Mammary epithelial cell (primary cell): ENCODE results near the gene ZBED4.

Experiments
- CTCF ChIP-seq, 2 donors: IDR thresholded peaks in 1 of 2; conservative IDR thresholded peaks in 1 of 2; 2 replicates each; pipeline ENCODE4 v1.5.1; 2011 to 2012; ENCODE audit warnings: inconsistent platforms in 2 of 2, low read length in 2 of 2, mild to moderate bottlenecking in 2 of 2, control low read depth in 1 of 2, low read depth in 1 of 2; ENCODE audit not compliant: insufficient read depth in 1 of 2; ENCODE audit errors: extremely low read depth in 1 of 2
- EZH2 ChIP-seq: IDR thresholded peaks from 2 replicates; pipeline ENCODE4 v1.6.1; 2012; ENCODE audit warnings: low read length, inconsistent platforms, borderline replicate concordance

DNA sequence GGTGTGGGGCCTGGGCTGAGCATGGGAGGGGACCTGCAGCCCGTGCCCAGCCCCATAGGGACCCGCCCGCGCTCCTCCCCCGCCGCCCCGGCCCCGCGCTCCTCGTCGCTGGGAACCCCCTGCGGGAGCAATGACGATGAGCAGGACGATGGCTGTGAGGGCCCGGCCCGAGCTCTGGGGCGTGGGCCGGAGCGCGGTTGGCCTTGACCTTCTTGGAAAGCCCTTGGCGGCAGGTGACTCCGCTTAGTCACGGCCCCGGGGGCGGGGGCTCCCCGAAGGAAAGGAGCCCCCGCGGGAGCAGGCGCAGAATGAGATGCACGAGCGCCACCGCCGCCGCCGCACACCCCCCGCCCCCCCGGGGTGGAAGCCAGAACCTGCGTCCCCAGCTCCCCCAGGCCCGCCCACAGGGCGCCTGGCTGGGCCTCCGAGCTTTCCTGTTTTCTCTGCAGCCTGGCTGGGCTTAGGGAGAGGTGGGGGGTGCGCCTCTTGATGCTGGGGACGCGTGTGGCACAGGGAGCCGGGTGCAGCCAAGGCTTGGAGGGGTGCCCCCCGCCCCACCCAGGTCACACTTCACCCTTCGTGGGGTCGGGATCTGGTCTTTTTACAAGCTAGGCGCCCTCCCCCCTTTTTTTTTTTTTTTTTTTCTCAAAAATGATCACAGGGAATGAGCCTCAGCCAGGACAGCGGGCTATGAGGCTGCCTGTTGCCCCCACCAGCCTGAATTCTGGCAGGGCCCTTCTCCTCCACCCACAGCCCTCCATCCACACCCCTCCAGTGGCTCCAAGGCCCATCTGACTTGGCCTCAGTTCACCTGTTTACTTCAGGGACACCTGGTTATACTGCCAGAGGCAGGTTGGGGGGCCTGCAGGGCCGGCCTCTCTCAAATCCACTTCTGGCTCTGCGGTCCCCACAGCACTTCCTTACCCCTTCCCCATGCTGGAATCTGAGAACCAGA, 82.7 kb downstream of the ZBED4 start:
- TF ChIP-seq CTCF (conservative IDR thresholded peaks at IDR 0.05 in 1 of 2, IDR thresholded peaks at IDR 0.05 in 1 of 2; ENCODE audit: extremely low read depth in 1 of 2, insufficient read depth in 1 of 2, low read depth in 1 of 2, low read length in 2 of 2) (no peak), EZH2 (no peak)
